GM06990 (cell line): Measurements from ENCODE around the gene MAML2.

Source experiments
- DNase-seq: peaks from one replicate; pipeline ENCODE4 v3.0.0-alpha.2; 2011; ENCODE audit not compliant: insufficient read length; ENCODE audit errors: extremely low read depth
- H3K27me3 ChIP-seq: replicated peaks from 2 replicates; pipeline ENCODE4 v1.6.0; 2011; ENCODE audit warnings: low read length; ENCODE audit not compliant: control insufficient read depth, insufficient read depth
- H3K36me3 ChIP-seq: 2 replicates; pipeline ENCODE4 v1.5.1; 2011; ENCODE audit warnings: low read length; ENCODE audit not compliant: control insufficient read depth, insufficient read depth
- H3K4me3 ChIP-seq: replicated peaks from 2 replicates; pipeline ENCODE4 v1.5.1; 2011; ENCODE audit warnings: low read depth, mild to moderate bottlenecking, control low read depth, low read length
- CTCF ChIP-seq: IDR thresholded peaks from 2 replicates; pipeline ENCODE4 v1.5.1; 2011; ENCODE audit warnings: low read length, control low read depth, mild to moderate bottlenecking, inconsistent platforms; ENCODE audit not compliant: insufficient read depth, poor library complexity, severe bottlenecking

MAML2 gene

GRCh38 chr11:96035740-96036078, 307.3 kb downstream of the MAML2 start:
- no peak for TF ChIP-seq CTCF

GRCh38 chr11:96035031-96035739, 307.8 kb downstream of the MAML2 start:
- no peak overlapping the region for H3K4me3 ChIP-seq
- DNase-seq: no peak
- no peaks in the 10 kb centered on the region for H3K27me3 ChIP-seq
- H3K36me3 ChIP-seq: no peaks in the 10 kb centered on the region
- no peak for TF ChIP-seq CTCF

More at GRCh38 chr11:96035740-96036078, 307.3 kb downstream of the MAML2 start:
- Histone ChIP-seq H3K36me3 (no peaks in the 10 kb centered on the region), H3K4me3 (no peak overlapping the region), H3K27me3 (no peaks in the 10 kb centered on the region)
- no peak for DNase-seq

- DNase-seq: no peak
- Histone ChIP-seq H3K36me3 (no peaks in the 10 kb centered on the region), H3K4me3 (no peak overlapping the region), H3K27me3 (no peaks in the 10 kb centered on the region)
- no peak for TF ChIP-seq CTCF
Measured at GRCh38 chr11:96033599-96033998, 309.4 kb downstream of the MAML2 start.

- H3K27me3 ChIP-seq: no peaks in the 10 kb centered on the region
- no peak for TF ChIP-seq CTCF
- DNase-seq: no peak
- H3K4me3 ChIP-seq: no peak overlapping the region
- H3K36me3 ChIP-seq: no peaks in the 10 kb centered on the region
Measured at GRCh38 chr11:96033095-96033494, 309.9 kb downstream of the MAML2 start.

- DNase-seq: no peak
- TF ChIP-seq CTCF: no peak
- Histone ChIP-seq H3K4me3 (no peak overlapping the region), H3K36me3 (no peaks in the 10 kb centered on the region), H3K27me3 (no peaks in the 10 kb centered on the region)
Measured at GRCh38 chr11:96028746-96029145, 314.2 kb downstream of the MAML2 start.

DNA sequence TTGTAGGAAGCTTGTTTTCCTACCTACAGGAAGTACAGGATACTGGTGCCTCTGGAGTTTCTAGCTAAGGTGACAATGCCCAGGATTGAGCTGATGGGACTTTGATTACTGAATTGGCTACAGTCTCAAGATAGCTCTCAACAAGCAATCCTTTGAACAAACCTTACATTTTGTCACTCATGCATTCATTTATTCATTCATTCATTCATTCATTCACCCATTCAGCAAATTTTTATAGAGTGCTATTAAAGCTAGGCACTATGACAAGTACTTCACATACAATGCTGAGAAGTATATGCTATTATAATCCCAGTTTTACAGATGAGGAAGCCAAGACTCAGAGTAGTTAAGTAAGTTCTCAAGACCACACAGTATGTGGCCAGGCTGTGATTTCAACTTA, 316.0 kb downstream of the MAML2 start:
- no peak for DNase-seq
- Histone ChIP-seq H3K4me3 (no peak overlapping the region), H3K27me3 (no peaks in the 10 kb centered on the region), H3K36me3 (no peaks in the 10 kb centered on the region)
- TF ChIP-seq CTCF: no peak
